ELF-1 (cell line): ENCODE results near the gene B4GALNT3.
"Not testable (repeated sequence)": the region's sequence is repeated elsewhere in the genome, so short reads cannot be mapped to it uniquely, and the experiment has no call there.

Experiments used
- DNase-seq: peaks from one replicate; pipeline ENCODE4 v3.0.0-alpha.2; 2016; ENCODE audit warnings: low read depth, low spot score

B4GALNT3 gene

DNA sequence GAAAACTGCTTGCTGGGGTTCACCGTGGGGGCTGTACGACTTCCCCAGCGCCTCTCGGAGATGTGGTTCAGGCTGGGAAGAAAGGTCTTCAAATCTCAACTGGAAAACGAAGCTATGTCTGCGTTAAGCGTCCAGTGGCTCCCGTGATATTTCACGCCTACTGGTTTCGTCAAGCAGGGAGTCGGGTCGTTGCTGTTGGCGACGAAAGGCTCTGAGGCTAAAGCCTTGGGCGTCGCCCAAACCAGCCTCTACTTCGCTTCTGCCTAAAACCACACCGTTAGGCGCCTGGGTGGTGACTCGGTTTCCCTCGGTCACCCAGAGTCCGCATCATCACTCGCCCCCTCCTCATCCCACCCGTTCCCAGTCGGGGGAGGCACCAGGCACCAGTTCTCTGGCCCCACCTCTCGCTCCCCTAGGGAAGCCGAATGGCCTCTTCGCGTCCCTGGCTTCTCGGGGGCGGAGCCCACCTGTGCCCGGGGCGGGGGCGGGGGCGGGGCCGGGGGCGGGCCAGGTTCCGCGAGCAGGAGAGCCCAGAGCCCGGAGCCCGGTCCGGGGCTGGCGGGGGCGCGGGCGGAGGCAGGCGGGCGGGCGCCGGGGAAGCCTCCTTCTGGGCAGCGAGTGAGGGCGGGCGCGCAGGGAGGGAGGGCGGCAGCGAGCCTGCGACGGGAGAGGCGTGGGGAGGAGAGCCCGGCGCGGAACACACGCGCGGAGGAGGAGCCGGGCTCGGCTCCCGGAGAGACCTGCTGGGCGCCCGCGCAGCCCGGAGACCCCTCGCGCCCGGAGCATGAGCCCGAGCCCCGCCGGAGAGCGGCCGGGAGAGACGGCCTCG lies at the start of gene B4GALNT3:
Gene B4GALNT3, plus strand, starts transcription at position 510 of the 829 bp plus-strand sequence. CDS start 438 bp downstream, outside the sequence.
- peak; percentile 70 for DNase-seq

GRCh38 chr12:414859-415258 lies 44.9 kb upstream of the B4GALNT3 start:
- DNase-seq = no peak

GRCh38 chr12:418432-418831 lies 41.3 kb upstream of the B4GALNT3 start:
- DNase-seq = no peak

- no peak for DNase-seq
Measured at GRCh38 chr12:422526-422925, 37.2 kb upstream of the B4GALNT3 start.

GRCh38 chr12:435737-436136 lies 24.0 kb upstream of the B4GALNT3 start:
- not testable (repeated sequence) for DNase-seq

- DNase-seq = peak; percentile 83
Measured at GRCh38 chr12:442235-442884, 17.4 kb upstream of the B4GALNT3 start.

GRCh38 chr12:447141-447540 lies 12.6 kb upstream of the B4GALNT3 start:
- DNase-seq = no peak

DNA sequence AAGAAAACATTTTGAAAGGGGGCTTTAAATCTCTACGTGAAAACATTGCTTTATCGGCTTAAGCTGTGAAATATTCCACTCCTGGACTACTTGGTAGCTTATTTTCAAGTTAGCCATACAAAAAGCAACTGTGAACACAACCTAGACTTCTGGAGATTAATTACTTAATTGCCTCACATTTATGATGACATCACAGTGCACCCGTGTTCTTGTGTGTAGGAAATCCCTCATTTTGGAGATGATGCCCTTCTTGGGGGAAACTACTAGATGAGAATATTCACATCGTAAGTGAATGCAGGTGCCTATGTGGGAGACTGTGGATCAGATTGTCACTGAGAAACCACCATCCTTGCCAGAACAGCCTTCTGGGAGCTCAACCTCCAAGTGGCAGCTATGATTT lies 10.5 kb upstream of the B4GALNT3 start:
- no peak for DNase-seq

GRCh38 chr12:450438-450837 lies 9.3 kb upstream of the B4GALNT3 start:
- DNase-seq = no peak

GRCh38 chr12:452667-453210 lies 7.0 kb upstream of the B4GALNT3 start:
- no peak for DNase-seq

DNA sequence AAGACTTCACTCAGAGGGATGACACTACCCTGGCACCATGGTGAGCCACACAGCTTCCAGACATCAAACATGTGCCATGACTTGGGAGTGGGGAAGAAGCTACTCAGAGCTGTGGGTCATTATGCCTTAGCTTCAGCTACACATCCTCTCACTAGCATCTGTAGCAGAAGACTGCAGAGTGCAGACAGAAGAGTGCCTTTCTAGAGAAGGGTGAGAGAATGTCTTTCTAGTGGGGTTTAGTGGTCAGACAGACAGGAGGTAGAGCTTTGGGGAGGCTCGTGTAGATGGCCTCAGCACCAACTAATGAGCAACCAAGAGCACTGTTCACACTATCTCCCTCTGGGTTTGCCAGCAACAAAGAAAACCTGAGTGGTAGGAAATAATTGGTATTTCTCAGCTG lies 4.9 kb upstream of the B4GALNT3 start:
- DNase-seq = no peak

GRCh38 chr12:455821-456220 lies 3.9 kb upstream of the B4GALNT3 start:
- no peak for DNase-seq

DNA sequence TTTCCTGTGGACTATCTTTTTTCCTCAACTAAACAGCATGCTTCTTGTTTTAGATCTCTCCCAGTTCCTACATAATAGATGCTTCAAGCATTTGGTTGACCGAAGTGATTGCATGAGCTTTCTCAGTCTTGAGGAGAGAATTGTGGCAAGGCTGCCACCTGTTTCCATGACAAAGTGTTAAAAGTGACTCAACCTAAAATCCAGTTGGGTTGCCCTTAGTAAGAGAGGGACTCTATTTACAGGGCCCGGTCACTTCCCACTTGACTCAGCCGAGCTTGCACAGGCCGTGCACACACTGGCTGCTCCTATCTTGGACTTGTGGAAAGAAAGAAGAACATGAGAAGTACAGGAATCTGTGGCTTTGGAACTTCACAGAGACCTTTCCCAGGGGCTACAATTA lies 2.1 kb upstream of the B4GALNT3 start:
- DNase-seq = no peak

GRCh38 chr12:459050-459429 lies 699 bp upstream of the B4GALNT3 start:
- DNase-seq = no peak

- DNase-seq = no peak
Measured at GRCh38 chr12:460261-461230, 807 bp downstream of the B4GALNT3 start.

DNA sequence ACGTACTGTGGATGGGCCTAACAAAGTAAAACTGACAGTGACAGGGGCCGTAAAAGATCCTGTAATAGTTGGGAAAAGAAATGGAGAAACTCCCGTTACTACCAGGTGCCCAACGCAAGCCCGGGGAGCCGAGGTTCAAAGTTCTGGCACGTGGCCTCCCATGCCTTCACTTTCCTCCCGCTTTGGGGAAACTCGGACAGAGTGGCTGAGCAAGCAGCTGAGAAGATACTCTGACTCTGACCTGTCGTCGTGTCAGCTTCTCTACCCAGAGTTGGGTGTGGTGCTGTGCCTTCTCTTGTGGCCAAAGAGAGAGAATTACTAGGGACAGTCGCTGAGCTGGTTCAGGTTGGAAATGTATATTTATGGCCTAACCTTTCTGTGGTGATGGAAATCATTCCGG lies 1.7 kb downstream of the B4GALNT3 start:
- DNase-seq = no peak

- DNase-seq = no peak
Measured at GRCh38 chr12:462936-463705, 3.4 kb downstream of the B4GALNT3 start.

GRCh38 chr12:464484-465267 lies 4.9 kb downstream of the B4GALNT3 start:
- DNase-seq = no peak

- no peak for DNase-seq
Measured at GRCh38 chr12:466039-466438, 6.3 kb downstream of the B4GALNT3 start.

GRCh38 chr12:466762-467161 lies 7.0 kb downstream of the B4GALNT3 start:
- DNase-seq = no peak
